NCI-H1417 (cell line): ENCODE data around the gene WDR18.
A peak's percentile ranks its signal among the peaks of the same experiment; 100 is the strongest.
"Not testable (repeated sequence)": the region's sequence is repeated elsewhere in the genome, so short reads cannot be mapped to it uniquely, and the experiment has no call there.

ENCODE experiments used
- DNase-seq, 3 experiments: peaks; one replicate each; lab custom pipeline; 2025; lab: John Stamatoyannopoulos, UW

The WDR18 gene

DNA sequence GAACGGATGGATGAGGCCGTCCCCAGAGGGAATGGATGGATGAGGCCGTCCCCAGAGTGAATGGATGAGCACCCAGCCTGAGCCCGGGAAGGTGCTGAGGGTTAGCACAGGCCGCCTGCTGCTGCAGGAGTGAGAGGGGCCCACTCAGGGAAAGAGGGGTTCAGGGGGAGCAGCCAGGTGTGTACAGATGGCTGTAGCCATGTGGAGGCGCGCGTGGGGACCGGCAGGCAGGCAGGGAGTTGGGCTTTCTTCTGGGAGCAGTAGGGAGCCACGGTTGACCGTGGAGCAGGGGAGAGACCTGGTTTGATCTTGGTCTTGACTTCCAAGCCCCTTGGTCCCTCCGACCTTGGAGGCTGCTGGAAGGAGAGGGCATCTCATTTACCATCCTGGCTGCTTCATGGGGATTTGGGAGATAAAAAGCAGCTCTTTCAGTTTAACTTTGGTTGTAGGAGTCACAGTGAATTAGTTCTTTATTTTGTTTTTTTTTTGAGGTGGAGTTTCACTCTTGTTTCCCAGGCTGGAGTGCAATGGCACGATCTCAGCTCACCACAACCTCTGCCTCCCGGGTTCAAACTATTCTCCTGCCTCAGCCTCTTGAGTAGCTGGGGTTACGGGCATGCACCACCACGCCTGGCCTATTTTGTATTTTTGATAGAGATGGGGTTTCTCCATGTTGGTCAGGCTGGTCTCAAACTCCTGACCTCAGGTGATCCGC, 33.6 kb upstream of the WDR18 start:
- DNase-seq, result no peak

DNA sequence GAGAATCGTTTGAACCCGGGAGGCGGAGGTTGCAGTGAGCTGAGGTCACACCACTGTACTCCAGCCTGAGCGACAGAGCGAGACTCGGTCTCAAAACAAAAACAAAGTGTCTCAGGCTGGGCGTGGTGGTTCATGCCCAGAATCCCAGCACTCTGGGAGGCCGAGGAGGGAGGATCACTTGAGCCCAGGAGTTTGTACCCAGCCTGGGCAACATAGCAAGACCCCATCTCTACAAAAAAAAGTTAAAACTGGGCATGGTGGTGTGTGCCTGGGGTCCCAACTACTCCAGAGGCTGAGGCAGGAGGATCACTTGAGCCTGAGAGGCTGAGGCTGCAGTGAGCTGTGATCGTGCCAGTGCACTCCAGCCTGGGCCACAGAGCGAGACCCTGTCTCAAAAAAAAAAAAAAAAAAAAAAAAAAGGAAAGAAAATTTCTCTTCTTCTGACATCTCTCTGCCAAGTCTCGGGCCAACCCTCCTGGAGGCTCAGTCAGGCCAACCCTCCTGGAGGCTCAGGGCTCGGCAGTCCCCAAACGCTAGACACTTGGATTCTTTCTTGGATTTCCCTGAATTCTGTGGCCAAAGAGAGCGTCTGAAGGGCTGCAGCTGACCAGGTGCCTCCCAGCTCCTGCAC, 32.0 kb upstream of the WDR18 start:
- DNase-seq, result no peak

DNA sequence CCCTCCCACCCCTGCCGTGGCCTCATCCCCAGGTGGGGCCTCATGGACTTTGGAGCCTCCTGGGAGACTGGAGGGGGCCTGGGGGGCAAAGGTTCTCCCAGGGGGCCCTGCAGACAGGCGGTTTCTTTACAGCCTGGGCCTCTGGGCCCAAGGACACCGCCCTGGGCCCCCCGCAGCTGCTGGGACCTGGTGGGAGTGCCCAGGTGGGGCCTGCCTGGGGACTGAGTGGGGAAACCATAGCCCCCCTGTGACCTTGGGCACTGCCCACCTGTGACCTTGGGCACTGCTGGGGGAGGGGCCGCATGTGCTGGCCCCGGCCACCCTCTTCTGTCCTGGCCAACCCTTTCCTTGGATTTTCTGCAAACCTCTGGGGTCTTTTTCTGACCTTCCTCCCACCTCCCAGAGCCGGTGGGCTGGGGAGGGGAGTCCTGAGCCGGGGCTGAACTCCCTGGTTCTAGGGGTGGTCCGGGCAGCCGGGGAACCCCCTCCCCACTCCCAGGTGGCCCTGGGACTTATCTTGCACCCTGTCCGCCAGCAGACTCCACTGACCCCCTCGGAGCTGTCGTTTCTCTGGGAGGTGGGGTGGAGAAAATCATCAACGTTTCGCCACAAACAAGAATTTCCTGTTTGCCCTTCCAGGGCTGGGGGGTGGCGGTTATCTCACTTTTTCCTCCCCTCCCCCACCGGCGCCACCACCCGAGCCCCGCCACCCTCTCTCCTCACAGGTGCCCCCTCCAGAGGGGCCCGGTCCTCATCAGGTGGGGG, 31.3 kb upstream of the WDR18 start:
- DNase-seq, result peak in 2 of 3 experiments; percentile 26 to 49

GRCh38 chr19:953445-954271, 30.5 kb upstream of the WDR18 start:
- DNase-seq, result no peak

GRCh38 chr19:954272-954671, 29.9 kb upstream of the WDR18 start:
- DNase-seq, result no peak

- DNase-seq, result no peak
These were observed 29.3 kb upstream of the WDR18 start for GRCh38 chr19:954672-955494.

- no peak for DNase-seq
These were observed 28.1 kb upstream of the WDR18 start for GRCh38 chr19:955803-956765.

- DNase-seq, result peak in 2 of 3 experiments; percentile 44 to 62
These were observed 27.2 kb upstream of the WDR18 start for GRCh38 chr19:956766-957440.

DNA sequence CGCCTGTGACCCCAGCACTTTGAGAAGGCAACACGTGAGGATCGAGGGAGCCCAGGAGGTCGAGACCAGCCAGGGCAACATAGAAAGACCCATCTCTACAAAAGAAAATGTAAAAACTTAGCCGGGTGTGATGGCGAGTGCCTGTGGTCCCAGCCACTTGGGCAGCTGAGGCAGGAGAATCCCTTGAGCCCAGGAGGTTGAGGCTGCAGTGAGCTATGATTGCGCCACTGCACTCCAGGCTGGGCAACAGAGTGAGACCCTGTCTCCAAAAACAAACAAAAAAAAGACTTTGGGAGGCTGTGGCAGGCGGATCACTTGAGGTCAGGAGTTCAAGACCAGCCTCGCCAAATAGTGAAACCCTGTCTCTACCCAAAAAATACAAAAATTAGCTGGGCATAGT, 26.6 kb upstream of the WDR18 start:
- DNase-seq, result not testable (repeated sequence)

GRCh38 chr19:958967-959855, 24.9 kb upstream of the WDR18 start:
- no peak for DNase-seq

DNA sequence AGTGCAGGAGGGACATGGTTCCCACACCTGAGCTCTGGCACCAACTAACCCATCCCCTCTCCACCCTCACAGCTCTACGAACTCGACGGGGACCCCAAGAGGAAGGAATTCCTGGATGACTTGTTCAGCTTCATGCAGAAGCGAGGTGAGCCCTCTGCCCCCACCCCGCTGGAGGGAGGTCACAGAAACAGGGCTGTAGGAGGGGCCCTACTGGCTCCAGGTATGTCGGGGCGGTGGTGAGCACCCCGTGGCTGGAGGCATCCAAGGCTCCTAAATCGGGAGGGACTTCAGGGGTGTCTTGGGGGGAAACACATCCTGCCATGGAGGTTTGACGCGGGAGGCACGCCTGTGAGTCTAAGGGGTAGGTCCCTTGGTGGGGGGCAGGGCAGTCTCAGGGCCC, 24.1 kb upstream of the WDR18 start:
- no peak for DNase-seq

DNA sequence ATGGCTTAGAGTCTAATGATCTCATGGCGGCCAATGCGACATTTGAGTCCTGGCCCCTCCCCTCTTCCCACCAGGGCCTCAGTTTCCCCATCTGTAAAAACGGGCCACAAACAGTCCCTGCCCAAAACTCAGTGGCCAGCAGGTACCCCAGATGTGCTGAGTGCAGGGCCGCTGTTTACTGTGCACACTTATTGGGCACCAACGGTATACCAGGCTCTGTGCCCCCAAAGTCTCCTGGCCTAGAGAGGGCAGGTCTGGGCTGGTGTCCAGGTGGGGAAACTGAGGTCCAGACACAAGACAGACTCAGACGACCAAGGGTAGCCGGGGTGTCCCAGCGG, 23.6 kb upstream of the WDR18 start:
- no peak for DNase-seq

GRCh38 chr19:961866-962620, 22.1 kb upstream of the WDR18 start:
- no peak for DNase-seq

DNA sequence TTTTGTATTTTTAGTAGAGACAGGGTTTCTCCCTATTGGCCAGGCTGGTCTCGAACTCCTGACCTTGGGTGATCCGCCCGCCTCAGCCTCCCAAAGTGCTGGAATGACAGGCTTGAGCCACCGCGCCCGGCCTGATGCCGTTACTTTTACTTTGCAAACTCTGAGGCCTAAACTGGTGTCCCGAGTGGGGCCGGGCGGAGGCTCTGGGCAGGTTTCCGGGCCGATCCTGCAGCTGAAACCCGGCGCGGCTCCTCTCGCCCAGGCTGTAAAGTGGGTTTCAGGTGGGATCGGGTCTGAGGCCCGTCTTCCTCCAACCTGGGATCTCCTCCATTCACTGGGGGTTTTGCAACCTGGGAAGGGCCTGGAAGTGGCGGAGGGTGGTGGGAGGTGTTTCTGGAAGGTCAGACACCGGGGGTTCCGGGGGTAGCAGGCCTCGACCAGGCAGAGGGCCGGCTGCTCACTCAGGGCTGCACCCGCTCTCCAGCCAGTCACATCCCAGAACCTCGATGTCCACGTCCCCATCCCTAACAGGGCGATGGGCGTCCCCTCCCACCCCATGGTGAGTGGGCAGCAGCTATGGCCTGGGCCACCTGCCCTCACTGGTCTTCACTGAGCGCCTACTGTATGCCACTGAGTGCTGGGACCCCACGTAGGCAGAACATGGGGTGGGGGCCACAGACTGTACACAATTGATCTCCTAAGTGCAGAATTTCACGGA, 21.3 kb upstream of the WDR18 start:
- DNase-seq, result no peak

DNA sequence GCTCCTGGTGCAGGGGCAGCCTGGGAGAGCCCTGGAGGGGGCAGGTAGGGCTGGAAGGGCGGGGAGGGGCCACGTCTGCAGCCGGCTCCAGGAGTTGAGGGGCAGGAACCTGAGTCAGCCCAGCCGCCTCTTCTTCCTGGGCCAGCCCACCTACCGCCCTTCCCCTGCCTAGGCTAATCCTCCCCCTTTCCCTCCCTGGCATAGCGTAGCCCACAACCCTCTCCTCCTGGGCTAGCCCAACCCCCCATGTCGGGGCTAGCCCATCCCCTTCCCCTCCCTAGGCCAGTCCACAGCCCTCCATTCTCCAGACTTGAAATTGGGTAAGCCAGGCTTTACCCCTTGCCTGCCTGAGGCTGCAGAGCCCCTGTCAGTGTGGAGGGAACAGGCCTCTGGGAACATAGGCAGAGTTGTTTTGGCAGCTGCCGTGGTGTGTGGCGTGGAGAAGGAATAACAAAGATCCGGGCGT, 20.6 kb upstream of the WDR18 start:
- no peak for DNase-seq

GRCh38 chr19:964116-964520, 20.0 kb upstream of the WDR18 start:
- no peak for DNase-seq
